AG04450 (cell line): ENCODE measurements around the gene CASQ1. TPM values are rescaled to one million over a fixed set of nuclear protein-coding genes. Genes with fewer than 3 reads are reported as not detected.

Experiments used
- CTCF ChIA-PET: fragments of 300-600, 350-600 bp; formaldehyde crosslinking; extraction: SDS; loops from one replicate; lab custom pipeline; 2022; ENCODE audit warnings: antibody characterized with exemption, inconsistent platforms; lab: Charles Lee
- POLR2A ChIA-PET: fragments of 350-600 bp; formaldehyde crosslinking; extraction: SDS; loops from one replicate; lab custom pipeline; 2021; ENCODE audit warnings: antibody characterized with exemption, inconsistent platforms; lab: Yijun Ruan, JAX
- DNase-seq: peaks from one replicate; pipeline ENCODE4 v3.0.0-alpha.2; 2011; ENCODE audit warnings: low read depth, low spot score
- H3K27ac ChIP-seq: one replicate; pipeline ENCODE4 v1.5.1; 2012; ENCODE audit warnings: low read depth, low read length, control low read depth
- H3K27me3 ChIP-seq: one replicate; pipeline ENCODE4 v1.6.0; 2012; ENCODE audit warnings: low read length; ENCODE audit not compliant: control insufficient read depth, insufficient read depth
- H3K4me3 ChIP-seq: 2 replicates; pipeline ENCODE4 v1.5.1; 2011; ENCODE audit warnings: mild to moderate bottlenecking, low read depth, low read length, control low read depth
- H3K9me3 ChIP-seq: 2 replicates; pipeline ENCODE4 v1.5.1; 2012; ENCODE audit warnings: low read length; ENCODE audit not compliant: control insufficient read depth, insufficient read depth
- polyA plus RNA-seq: library from polyadenylated mRNA; depleted of rRNA; stranded (reverse); fragments of >200 nt; gene quantifications from 2 replicates; pipeline ENCODE4 v1.2.3, GENCODE V29; 2011
- TF ChIP-seq, protein P1 (sequence below): IDR thresholded peaks from 2 replicates; pipeline ENCODE4 v1.5.1; 2011; ENCODE audit warnings: low read depth, low read length, control low read depth, inconsistent platforms

CASQ1 gene
- polyA plus RNA-seq, 1 experiment, result 0.17 TPM

DNA sequence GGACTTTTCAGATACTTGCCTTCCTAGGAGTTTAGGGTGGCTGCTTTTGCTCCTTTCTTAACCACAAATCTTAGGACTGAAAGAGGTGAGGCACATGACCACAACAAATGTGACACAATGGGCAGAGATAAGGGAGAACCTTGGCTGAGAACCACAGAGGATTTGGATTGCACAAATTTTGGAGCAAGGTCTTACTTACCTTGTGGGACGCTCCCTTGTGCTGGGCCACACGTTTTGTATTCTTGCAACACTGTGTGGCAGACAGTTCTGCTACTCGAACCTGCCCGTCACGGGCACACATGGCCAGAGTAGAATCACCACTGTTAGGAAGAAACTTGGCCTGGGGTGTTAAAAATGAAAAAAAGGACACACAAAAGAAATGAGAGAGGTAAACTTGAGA lies 48.0 kb downstream of the CASQ1 start:
- TF ChIP-seq, protein P1, sequence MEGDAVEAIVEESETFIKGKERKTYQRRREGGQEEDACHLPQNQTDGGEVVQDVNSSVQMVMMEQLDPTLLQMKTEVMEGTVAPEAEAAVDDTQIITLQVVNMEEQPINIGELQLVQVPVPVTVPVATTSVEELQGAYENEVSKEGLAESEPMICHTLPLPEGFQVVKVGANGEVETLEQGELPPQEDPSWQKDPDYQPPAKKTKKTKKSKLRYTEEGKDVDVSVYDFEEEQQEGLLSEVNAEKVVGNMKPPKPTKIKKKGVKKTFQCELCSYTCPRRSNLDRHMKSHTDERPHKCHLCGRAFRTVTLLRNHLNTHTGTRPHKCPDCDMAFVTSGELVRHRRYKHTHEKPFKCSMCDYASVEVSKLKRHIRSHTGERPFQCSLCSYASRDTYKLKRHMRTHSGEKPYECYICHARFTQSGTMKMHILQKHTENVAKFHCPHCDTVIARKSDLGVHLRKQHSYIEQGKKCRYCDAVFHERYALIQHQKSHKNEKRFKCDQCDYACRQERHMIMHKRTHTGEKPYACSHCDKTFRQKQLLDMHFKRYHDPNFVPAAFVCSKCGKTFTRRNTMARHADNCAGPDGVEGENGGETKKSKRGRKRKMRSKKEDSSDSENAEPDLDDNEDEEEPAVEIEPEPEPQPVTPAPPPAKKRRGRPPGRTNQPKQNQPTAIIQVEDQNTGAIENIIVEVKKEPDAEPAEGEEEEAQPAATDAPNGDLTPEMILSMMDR, result no peak
- no peak overlapping the region for H3K27ac ChIP-seq
- ChIA-PET CTCF (interaction anchor here (0.8 to 2.2 kb wide), 5 partner anchors 9 to 53 kb away, joined by 3 to 10 read pairs (median 8); no protein-coding TSS in a partner anchor), POLR2A (no interaction called here)
- no peaks in the 10 kb centered on the region for H3K27me3 ChIP-seq
- no peak overlapping the region for H3K4me3 ChIP-seq
- no peak for DNase-seq
- H3K9me3 ChIP-seq, result no peaks in the 10 kb centered on the region

DNA sequence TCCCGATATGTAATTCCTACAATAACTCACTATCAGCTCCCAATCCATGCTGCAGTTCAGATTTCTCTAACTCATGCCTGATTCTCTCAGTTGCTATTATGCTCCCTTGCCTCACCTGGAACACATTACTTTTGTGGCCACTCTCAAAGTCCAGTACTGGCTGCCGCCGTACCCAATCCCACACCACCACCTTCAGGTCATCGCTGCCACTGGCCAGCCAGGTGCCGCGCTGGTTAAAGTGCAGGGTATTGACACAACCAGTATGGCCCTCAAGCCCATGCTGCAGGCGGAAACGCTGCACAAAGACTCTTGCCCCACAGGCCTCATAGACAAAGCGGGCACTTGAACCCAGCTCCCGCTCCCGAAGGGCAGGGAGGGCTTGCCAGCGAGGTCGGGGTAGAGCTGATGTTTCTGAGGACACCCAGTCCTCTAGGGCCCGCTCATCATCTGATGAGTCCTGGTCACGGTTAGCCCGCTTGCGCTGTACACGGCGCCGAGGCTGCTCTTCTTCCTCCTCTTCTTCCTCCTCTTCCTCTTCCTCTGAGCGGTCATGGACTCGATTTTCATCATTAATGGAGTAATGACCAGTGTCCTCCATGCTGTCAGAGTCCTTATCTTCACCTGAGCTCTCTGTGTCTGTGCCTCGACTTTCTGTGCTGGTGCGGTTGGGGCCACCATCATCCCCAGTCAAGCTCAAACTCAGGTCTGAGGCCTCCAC lies 49.4 kb downstream of the CASQ1 start:
- POLR2A ChIA-PET, result no interaction called here
- no peak overlapping the region for H3K4me3 ChIP-seq
- TF ChIP-seq, protein P1, result no peak

DNA sequence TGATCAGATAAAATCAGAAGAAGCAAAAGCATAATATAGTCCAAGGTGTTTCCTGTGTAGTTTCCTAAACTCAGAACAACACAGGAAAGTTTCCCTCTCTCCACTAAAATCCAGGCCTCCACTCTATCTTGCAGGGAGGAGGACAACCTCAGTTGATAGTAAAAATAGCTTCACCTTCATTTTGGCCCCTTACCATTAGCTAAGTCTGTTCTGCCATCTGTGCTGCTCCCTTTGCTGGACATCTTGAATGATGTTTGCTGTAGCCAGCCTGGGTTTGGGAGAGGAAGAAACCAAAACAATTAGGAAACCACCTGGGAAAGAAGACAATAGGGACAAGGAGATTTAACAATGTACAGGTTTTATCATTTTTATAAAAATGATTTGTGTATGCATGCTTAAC lies 53.4 kb downstream of the CASQ1 start:
- Histone ChIP-seq H3K4me3 (no peak overlapping the region), H3K27me3 (no peaks in the 10 kb centered on the region), H3K9me3 (no peaks in the 10 kb centered on the region), H3K27ac (no peak overlapping the region)
- ChIA-PET POLR2A (no interaction called here), CTCF (interaction anchor here (0.7 to 5.7 kb wide), 12 partner anchors 8 to 197 kb away, joined by 3 to 60 read pairs (median 5); partner anchors contain the start of gene DCAF8)
- TF ChIP-seq, protein P1, result no peak
- no peak for DNase-seq

More for the DNA sequence above, 49.4 kb downstream of the CASQ1 start:
- CTCF ChIA-PET, result interaction anchor here (0.6 to 4.4 kb wide), 8 partner anchors 11 to 139 kb away, joined by 3 to 60 read pairs (median 8); no protein-coding TSS in a partner anchor
- DNase-seq, result no peak
- Histone ChIP-seq H3K9me3 (no peaks in the 10 kb centered on the region), H3K27ac (no peak overlapping the region), H3K27me3 (no peaks in the 10 kb centered on the region)

DNA sequence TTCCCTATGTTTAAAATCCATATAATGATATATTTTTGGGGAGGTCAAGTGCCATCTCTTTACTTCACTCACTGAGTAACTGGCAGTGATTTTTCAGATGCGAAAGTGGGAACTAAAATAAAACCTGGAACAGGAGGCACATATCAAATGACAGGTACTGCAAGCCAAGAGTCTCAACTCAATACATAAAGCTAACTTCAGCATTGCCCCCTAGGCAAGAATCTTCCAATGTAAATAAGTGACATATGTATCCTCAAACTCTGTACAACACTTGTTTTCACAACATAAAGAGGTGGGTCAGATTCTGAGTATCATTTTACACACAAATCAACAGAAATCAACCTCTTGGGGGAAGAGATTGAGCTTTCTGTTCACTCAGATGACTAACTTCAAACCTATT lies 53.8 kb downstream of the CASQ1 start:
- H3K27me3 ChIP-seq, result no peaks in the 10 kb centered on the region
- no peak overlapping the region for H3K27ac ChIP-seq
- TF ChIP-seq, protein P1, result no peak
- CTCF ChIA-PET, result interaction anchor here (1.0 to 5.7 kb wide), 11 partner anchors 8 to 198 kb away, joined by 3 to 60 read pairs (median 5); partner anchors contain the start of gene DCAF8
- POLR2A ChIA-PET, result no interaction called here
- H3K4me3 ChIP-seq, result no peak overlapping the region
- no peak for DNase-seq
- no peaks in the 10 kb centered on the region for H3K9me3 ChIP-seq

DNA sequence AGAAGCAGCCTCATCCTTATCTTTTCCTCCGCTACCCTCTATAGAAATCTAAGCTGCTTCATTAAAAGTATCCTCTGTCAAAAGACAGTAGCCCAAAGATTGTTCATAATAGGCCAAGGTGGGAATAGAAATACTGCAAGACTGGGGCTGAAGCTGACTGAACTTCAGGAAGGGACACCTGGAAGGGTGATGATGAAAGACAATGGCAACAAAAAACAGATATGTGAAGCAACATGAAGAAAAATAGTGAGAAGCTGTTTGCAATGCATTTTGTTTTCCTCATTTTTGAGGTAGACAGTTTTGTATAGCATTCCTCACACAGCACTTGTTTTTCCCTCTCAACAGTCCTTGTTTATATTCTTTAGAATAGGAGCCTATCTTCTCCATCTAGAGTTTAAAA lies 55.1 kb downstream of the CASQ1 start:
- ChIA-PET CTCF (interaction anchor here (0.8 to 5.7 kb wide), 6 partner anchors 26 to 160 kb away, joined by 3 to 32 read pairs (median 11); no protein-coding TSS in a partner anchor), POLR2A (interaction anchor here (0.9 kb wide), 1 partner anchor 14 kb away, joined by 3 read pairs; no protein-coding TSS in a partner anchor)
- Histone ChIP-seq H3K9me3 (no peaks in the 10 kb centered on the region), H3K27me3 (no peaks in the 10 kb centered on the region), H3K4me3 (no peak overlapping the region), H3K27ac (no peak overlapping the region)
- DNase-seq, result no peak
- TF ChIP-seq, protein P1, result no peak
